HEK293 (cell line): Measurements from ENCODE around the gene SPOUT1.
A peak's percentile ranks its signal among the peaks of the same experiment; 100 is the strongest.

Experiments
- EGR2 ChIP-seq: fragments of 450-650 bp; formaldehyde crosslinking; IDR thresholded peaks from 2 replicates; pipeline ENCODE4 v1.5.1; 2016; ENCODE audit warnings: low read depth, missing biosample characterization, missing genetic modification characterization
- HOXC10 ChIP-seq: sonication (generic); formaldehyde crosslinking; IDR thresholded peaks from 2 replicates; pipeline ENCODE4 v1.8.1; 2023; ENCODE audit warnings: mild to moderate bottlenecking, missing genetic modification reagents
- KLF9 ChIP-seq: fragments of 450-650 bp; formaldehyde crosslinking; IDR thresholded peaks from 2 replicates; pipeline ENCODE4 v1.5.1; 2016; ENCODE audit warnings: missing biosample characterization, missing genetic modification characterization, low read depth
- PATZ1 ChIP-seq: fragments of 450-650 bp; formaldehyde crosslinking; IDR thresholded peaks from 2 replicates; pipeline ENCODE4 v1.5.1; 2016; ENCODE audit warnings: missing biosample characterization, missing genetic modification characterization
- PRDM10 ChIP-seq: fragments of 450-650 bp; formaldehyde crosslinking; IDR thresholded peaks from 2 replicates; pipeline ENCODE4 v1.5.1; 2016; ENCODE audit warnings: missing biosample characterization, missing genetic modification characterization
- ZBTB10 ChIP-seq: fragments of 450-650 bp; formaldehyde crosslinking; IDR thresholded peaks from 2 replicates; pipeline ENCODE4 v1.5.1; 2016; ENCODE audit warnings: missing biosample characterization, missing genetic modification characterization
- ZBTB20 ChIP-seq: fragments of 450-650 bp; formaldehyde crosslinking; IDR thresholded peaks from 2 replicates; pipeline ENCODE4 v1.5.1; 2016; ENCODE audit warnings: missing biosample characterization, missing genetic modification characterization
- ZEB2 ChIP-seq: fragments of 450-650 bp; formaldehyde crosslinking; IDR thresholded peaks from 2 replicates; pipeline ENCODE4 v1.5.1; 2016; ENCODE audit warnings: missing biosample characterization, missing genetic modification characterization
- ZNF169 ChIP-seq: fragments of 450-650 bp; formaldehyde crosslinking; IDR thresholded peaks from 2 replicates; pipeline ENCODE4 v1.5.1; 2016; ENCODE audit warnings: missing biosample characterization, missing genetic modification characterization
- ZNF2 ChIP-seq: fragments of 450-650 bp; formaldehyde crosslinking; IDR thresholded peaks from 2 replicates; pipeline ENCODE4 v1.5.1; 2016; ENCODE audit warnings: missing biosample characterization, missing genetic modification characterization
- ZNF324 ChIP-seq: fragments of 450-650 bp; formaldehyde crosslinking; IDR thresholded peaks from 2 replicates; pipeline ENCODE4 v1.5.1; 2016; ENCODE audit warnings: missing biosample characterization, missing genetic modification characterization
- ZNF341 ChIP-seq: fragments of 450-650 bp; formaldehyde crosslinking; IDR thresholded peaks from 2 replicates; pipeline ENCODE4; 2016; ENCODE audit warnings: low read depth, missing biosample characterization, missing genetic modification characterization
- ZNF404 ChIP-seq: fragments of 450-650 bp; formaldehyde crosslinking; IDR thresholded peaks from 2 replicates; pipeline ENCODE4 v1.5.1; 2017; ENCODE audit warnings: missing biosample characterization, missing genetic modification characterization
- ZNF423 ChIP-seq: fragments of 450-650 bp; formaldehyde crosslinking; IDR thresholded peaks from 2 replicates; pipeline ENCODE4 v1.5.1; 2016; ENCODE audit warnings: missing biosample characterization, missing genetic modification characterization
- ZNF530 ChIP-seq: fragments of 450-650 bp; formaldehyde crosslinking; IDR thresholded peaks from 2 replicates; pipeline ENCODE4 v1.5.1; 2016; ENCODE audit warnings: low read depth, missing biosample characterization, missing genetic modification characterization
- ZNF558 ChIP-seq: fragments of 450-650 bp; formaldehyde crosslinking; IDR thresholded peaks from 2 replicates; pipeline ENCODE4 v1.5.1; 2016; ENCODE audit warnings: missing biosample characterization, missing genetic modification characterization
- ZNF623 ChIP-seq: fragments of 450-650 bp; formaldehyde crosslinking; IDR thresholded peaks from 2 replicates; pipeline ENCODE4 v1.5.1; 2016; ENCODE audit warnings: missing biosample characterization, missing genetic modification characterization
- ZNF624 ChIP-seq: fragments of 450-650 bp; formaldehyde crosslinking; IDR thresholded peaks from 2 replicates; pipeline ENCODE4 v1.5.1; 2017; ENCODE audit warnings: missing biosample characterization, missing genetic modification characterization
- ZNF843 ChIP-seq: fragments of 450-650 bp; formaldehyde crosslinking; IDR thresholded peaks from 2 replicates; pipeline ENCODE4 v1.5.1; 2016; ENCODE audit warnings: missing biosample characterization, missing genetic modification characterization
- TF ChIP-seq, protein P1 (sequence below): fragments of 450-650 bp; formaldehyde crosslinking; IDR thresholded peaks from 2 replicates; pipeline ENCODE4 v1.5.1; 2016; ENCODE audit warnings: missing biosample characterization, missing genetic modification characterization
- TF ChIP-seq, protein P2 (sequence below): fragments of 450-650 bp; formaldehyde crosslinking; IDR thresholded peaks from 2 replicates; pipeline ENCODE4 v1.5.1; 2016; ENCODE audit warnings: missing biosample characterization, missing genetic modification characterization
- TF ChIP-seq, protein P3 (sequence below): fragments of 450-650 bp; formaldehyde crosslinking; IDR thresholded peaks from 2 replicates; pipeline ENCODE4 v1.5.1; 2016; ENCODE audit warnings: missing biosample characterization, missing genetic modification characterization

Gene SPOUT1

GRCh38 chr9:128786681-128787601 is 42.7 kb downstream of the SPOUT1 start, which contains the start of gene TBC1D13 (continued):
- TF ChIP-seq PRDM10 (tag by site-specific recombination), result peak; percentile 73
- no peak for TF ChIP-seq ZNF530 (tag by site-specific recombination)
- TF ChIP-seq, protein P1, sequence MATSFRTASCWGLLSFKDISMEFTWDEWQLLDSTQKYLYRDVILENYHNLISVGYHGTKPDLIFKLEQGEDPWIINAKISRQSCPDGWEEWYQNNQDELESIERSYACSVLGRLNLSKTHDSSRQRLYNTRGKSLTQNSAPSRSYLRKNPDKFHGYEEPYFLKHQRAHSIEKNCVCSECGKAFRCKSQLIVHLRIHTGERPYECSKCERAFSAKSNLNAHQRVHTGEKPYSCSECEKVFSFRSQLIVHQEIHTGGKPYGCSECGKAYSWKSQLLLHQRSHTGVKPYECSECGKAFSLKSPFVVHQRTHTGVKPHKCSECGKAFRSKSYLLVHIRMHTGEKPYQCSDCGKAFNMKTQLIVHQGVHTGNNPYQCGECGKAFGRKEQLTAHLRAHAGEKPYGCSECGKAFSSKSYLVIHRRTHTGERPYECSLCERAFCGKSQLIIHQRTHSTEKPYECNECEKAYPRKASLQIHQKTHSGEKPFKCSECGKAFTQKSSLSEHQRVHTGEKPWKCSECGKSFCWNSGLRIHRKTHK (tag by site-specific recombination), result no peak
- TF ChIP-seq PATZ1 (tag by site-specific recombination), result peak; percentile 93
- peak; percentile 79; the same call in 1 of the 2 replicates for TF ChIP-seq ZBTB20 (tag by site-specific recombination)
- TF ChIP-seq ZNF843, result peak; percentile 42; the same call in 1 of the 2 replicates
- peak; percentile 39 for TF ChIP-seq ZBTB10
- peak; percentile 51; the same call in 1 of the 2 replicates for TF ChIP-seq ZNF341 (tag by site-specific recombination)
- TF ChIP-seq ZNF324 (tag by site-specific recombination), result peak; percentile 68; the same call in 1 of the 2 replicates
- no peak for TF ChIP-seq ZNF624 (tag by site-specific recombination)
- TF ChIP-seq ZNF404, result no peak
- TF ChIP-seq, protein P2, sequence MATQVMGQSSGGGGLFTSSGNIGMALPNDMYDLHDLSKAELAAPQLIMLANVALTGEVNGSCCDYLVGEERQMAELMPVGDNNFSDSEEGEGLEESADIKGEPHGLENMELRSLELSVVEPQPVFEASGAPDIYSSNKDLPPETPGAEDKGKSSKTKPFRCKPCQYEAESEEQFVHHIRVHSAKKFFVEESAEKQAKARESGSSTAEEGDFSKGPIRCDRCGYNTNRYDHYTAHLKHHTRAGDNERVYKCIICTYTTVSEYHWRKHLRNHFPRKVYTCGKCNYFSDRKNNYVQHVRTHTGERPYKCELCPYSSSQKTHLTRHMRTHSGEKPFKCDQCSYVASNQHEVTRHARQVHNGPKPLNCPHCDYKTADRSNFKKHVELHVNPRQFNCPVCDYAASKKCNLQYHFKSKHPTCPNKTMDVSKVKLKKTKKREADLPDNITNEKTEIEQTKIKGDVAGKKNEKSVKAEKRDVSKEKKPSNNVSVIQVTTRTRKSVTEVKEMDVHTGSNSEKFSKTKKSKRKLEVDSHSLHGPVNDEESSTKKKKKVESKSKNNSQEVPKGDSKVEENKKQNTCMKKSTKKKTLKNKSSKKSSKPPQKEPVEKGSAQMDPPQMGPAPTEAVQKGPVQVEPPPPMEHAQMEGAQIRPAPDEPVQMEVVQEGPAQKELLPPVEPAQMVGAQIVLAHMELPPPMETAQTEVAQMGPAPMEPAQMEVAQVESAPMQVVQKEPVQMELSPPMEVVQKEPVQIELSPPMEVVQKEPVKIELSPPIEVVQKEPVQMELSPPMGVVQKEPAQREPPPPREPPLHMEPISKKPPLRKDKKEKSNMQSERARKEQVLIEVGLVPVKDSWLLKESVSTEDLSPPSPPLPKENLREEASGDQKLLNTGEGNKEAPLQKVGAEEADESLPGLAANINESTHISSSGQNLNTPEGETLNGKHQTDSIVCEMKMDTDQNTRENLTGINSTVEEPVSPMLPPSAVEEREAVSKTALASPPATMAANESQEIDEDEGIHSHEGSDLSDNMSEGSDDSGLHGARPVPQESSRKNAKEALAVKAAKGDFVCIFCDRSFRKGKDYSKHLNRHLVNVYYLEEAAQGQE (tag by site-specific recombination), result 0 out of 2 replicates have a peak, but pooled peaks have one; percentile 29
- no peak for TF ChIP-seq ZNF558 (tag by site-specific recombination)
- peak; percentile 76 for TF ChIP-seq EGR2 (tag by site-specific recombination)
- TF ChIP-seq, protein P3, sequence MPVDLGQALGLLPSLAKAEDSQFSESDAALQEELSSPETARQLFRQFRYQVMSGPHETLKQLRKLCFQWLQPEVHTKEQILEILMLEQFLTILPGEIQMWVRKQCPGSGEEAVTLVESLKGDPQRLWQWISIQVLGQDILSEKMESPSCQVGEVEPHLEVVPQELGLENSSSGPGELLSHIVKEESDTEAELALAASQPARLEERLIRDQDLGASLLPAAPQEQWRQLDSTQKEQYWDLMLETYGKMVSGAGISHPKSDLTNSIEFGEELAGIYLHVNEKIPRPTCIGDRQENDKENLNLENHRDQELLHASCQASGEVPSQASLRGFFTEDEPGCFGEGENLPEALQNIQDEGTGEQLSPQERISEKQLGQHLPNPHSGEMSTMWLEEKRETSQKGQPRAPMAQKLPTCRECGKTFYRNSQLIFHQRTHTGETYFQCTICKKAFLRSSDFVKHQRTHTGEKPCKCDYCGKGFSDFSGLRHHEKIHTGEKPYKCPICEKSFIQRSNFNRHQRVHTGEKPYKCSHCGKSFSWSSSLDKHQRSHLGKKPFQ, result 0 out of 2 replicates have a peak, but pooled peaks have one; percentile 27
- TF ChIP-seq ZNF623, result no peak; the same call in 1 of the 2 replicates
- 0 out of 2 replicates have a peak, but pooled peaks have one; percentile 62 for TF ChIP-seq ZNF2 (tag by site-specific recombination)
- TF ChIP-seq ZNF423, result no peak
- TF ChIP-seq ZNF169 (tag by site-specific recombination), result peak; percentile 57; the same call in 1 of the 2 replicates
- TF ChIP-seq KLF9 (tag by site-specific recombination), result peak; percentile 99
- peak; percentile 91; the same call in 1 of the 2 replicates for TF ChIP-seq HOXC10 (CRISPR knock-in tag)
- peak; percentile 92 for TF ChIP-seq ZEB2 (tag by site-specific recombination)
